NCI-H146 treated with DMSO at 0.1 percent for 48 hours (cell line): Measurements from ENCODE around the gene PPFIA4.
"Not testable (repeated sequence)": the region's sequence is repeated elsewhere in the genome, so short reads cannot be mapped to it uniquely, and the experiment has no call there.

Experiments used
- DNase-seq: peaks from one replicate; lab custom pipeline; 2025; ENCODE audit not compliant: unreplicated experiment; lab: John Stamatoyannopoulos, UW

Gene PPFIA4

DNA sequence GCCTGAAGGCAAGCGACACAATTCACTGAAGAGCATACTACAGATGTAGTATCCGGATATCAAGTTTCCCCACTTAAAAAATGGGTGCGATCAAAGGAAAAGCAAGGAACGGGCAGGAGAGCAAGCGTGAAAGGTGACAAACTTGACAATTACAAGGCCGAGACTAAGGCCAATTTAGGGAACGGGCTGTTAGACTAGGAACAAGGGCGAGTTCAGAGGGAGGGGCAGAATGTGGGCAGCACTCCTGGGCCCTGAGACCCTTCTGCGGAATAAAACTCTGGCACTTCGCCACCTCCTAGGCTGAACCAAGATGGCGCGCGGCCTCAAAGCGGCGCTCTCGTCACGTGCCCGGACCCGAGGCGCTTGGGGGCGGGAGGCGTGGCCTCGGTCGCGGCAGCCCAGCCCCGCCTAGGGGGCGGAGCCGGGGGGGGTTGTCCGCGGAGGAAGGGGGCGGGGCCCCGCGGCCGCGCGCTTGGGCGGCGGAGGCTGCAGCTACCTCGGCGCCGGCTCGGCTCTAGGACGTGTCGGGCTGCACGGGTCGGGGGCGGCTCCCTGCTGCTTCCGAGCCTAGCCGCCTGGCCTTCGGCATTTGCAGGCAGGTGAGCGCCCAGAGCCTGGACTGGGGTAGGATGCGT, at the start of gene PPFIA4:
PPFIA4 (plus strand) TSS at position 461 of the 635 bp plus-strand sequence. CDS start 12,518 bp downstream, outside the sequence.
- DNase-seq, result peak; percentile 80

DNA sequence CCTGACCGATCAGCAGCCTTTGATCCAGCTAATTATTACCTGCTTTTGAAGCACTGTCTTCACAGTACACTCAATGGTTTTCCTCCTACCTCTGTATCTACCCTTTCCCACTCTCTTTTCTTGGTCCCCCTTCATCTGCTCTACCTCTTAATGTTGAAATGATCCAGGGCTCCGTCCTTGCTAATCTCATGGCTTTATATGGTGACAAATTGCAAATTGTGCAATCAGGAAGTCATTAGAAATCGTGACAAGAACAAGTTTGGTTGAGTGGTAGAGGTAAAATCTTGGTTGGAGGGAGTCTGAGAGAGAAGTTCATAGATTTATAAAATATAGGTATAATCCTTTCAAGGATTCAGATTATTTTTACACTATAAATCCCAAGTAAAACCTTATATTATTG, 49.7 kb upstream of the PPFIA4 start:
- DNase-seq, result no peak

DNA sequence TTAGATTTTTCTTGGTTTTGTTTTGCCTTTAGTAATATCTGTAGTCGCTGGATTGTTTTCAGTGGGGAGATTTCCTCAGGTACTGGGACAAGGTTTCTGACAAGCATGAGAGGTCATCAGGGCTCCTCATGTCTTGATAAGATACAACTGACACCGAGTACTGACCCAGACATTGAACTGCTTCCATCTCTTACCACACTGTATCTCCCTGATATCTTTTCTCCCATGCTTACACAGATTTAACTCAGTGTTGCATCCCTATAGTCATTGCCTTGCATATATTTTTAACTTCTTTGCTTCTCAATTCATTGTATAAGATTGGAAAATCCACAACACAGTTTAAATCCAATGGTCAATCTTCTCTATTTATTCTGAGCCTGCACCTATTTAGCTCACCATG, 46.8 kb upstream of the PPFIA4 start:
- no peak for DNase-seq

DNA sequence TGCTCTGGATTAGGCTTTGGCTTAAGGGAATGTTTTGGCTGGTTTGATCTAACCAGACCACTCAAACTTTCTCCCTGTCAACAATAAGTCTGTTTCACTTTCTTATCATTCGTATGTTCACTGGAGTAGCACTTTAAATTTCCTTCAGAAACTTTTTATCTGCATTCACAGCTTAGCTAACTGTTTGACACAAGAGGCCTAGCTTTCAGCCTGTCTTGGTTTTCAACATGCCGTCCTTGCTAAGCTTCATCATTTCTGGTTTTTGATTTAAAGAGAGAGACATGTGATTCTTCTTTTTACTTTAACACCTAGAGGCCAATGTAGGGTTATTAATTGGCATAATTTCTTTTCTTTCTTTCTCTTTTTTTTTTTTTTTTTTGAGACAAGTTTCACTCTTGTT, 44.4 kb upstream of the PPFIA4 start:
- DNase-seq, result no peak

DNA sequence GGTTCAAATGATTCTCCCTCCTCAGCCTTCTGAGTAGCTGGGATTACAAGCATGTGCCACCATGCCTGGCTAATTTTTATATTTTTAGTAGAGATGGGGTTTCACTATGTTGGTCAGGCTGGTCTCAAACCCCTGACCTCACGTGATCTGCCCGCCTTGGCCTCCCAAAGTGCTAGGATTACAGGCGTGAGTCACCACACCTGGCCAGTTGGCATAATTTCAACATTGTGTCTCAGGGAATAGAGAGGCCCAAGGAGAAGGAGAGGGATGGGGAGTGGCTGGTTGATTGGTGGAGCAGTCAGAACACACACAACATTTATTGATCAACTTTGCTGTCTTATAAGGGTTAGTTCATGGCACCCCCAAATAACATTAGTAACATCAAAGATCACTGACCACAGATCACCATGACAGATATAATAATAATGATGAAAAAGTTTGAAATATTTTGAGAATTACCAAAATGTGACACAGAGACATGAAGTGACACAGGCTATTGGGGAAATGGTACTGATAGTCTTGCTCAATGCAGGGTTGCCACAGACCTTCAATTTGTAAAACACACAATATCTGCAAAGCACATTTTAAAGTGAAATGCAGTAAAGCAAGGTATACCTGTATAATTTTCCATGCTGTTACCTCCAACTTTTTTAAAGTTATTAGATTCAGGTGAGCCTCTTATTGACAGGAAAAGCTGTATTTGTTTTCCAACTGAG, 43.4 kb upstream of the PPFIA4 start:
- DNase-seq, result no peak

DNA sequence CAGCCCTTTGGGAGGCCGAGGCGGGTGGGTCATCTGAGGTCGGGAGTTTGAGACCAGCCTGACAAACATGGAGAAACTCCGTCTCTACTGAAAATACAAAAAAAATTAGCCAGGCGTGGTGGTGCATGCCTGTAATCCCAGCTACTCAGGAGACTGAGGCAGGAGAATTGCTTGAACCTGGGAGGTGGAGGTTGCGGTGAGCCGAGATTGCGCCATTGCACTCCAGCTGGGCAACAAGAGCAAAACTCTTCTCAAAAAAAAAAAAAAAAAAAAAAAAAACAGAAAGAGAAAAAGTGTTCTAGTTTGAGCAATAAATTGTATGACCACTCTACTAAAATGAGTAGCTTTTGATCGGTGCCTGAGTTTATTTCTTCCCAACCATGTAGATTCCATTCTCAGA, 40.2 kb upstream of the PPFIA4 start:
- not testable (repeated sequence) for DNase-seq

DNA sequence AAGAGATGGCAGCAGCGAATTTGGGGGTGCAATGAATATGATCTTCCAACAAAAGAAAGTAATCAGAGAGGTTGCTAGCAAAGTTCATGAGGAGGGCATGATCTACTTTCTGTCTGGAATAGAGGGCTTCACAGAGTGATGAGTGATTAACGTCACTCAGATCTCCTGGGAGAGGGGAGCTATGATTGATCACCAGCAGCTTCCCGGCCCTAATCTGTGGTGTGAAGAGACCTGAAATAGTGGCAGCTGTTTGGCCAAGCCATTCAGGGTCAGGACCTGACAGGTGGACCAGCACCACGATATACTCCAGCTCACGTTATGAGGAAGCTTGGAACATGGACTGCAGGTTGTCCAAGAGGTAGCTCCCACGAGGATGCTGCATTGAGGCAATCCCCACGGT, 39.0 kb upstream of the PPFIA4 start:
- DNase-seq, result no peak

DNA sequence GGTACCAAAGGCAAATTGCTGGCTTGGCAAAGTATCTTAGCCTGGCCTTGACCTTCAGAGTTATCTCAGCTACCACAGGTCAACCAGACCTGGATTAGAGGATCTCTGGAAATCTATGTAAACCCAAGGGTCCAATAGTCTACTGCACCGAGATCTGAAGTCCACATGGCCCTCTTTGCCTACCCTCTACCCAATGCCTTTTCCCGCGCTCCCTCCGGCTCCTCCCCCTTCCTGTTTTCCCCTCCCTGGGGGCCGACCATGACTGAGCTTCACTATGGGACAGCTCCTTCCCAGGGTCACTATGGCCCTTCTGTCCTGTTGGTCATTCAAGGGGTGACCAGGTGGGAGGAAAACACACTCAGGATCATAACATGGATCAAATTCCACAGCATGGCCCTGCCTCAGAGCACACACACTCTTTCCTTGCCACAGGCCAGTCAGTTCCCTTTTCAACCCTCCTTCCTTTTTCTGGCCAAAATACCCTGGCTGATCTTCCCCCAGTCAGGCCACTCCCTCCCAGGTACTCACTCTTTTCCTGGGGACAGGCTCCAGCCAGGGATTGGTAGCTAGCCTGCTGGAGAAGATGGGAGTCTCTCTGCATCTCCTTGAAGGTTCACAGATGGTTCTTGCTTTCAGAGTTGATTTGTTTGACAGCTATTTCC, 38.2 kb upstream of the PPFIA4 start:
- no peak for DNase-seq

DNA sequence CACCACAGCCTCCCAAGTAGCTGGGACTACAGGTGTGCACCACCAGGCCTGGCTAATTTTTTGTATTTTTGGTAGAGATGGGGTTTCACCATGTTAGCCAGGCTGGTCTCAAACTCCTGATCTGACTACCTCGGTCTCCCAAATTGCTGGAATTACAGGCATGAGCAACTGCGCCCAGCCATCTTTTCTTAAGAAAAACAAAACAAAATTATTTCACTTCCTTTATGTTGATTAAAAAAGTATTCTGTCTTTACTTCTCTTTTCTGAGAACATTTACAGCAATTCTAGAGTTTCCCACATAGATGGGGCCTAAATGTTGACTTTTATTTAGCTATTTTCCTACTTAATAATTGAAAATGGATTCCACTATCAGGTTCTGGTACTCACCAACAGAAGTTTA, 36.4 kb upstream of the PPFIA4 start:
- DNase-seq, result no peak

DNA sequence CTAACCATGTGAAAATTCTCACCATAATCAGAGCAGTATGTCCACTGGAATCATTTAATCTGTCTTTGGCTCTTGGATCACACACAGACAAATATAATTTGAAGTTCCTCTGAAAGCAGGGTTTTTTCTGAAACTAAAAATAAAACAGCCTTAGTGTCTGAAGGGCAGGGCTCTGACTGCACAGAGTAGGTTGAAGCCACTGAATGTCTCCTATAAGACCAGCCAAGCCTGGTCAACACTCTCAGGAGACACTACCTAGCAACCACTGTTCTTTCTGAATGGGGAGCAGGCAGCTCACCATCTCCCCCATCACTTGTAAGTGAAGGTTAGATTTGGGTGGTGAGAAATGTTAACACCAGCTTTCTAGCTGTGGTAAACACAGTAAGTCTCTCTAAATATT, 35.2 kb upstream of the PPFIA4 start:
- no peak for DNase-seq

DNA sequence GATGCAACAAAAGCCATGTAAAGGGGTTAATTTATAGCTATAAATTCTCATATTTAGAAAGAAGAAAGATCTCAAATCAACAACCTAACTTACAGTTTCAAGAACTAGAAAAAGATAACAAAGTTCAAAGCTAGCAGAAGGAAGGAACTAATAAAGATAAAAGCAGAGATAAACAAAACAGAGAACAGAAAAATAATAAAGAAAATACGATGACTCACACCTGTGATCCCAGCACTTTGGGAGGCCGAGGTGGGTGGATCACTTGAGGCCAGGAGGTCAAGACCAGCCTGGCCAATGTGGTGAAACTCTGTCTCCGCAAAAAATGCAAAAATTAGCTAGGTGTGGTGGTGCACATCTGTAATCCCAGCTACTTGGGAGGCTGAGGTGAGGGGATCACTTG, 31.5 kb upstream of the PPFIA4 start:
- no peak for DNase-seq

DNA sequence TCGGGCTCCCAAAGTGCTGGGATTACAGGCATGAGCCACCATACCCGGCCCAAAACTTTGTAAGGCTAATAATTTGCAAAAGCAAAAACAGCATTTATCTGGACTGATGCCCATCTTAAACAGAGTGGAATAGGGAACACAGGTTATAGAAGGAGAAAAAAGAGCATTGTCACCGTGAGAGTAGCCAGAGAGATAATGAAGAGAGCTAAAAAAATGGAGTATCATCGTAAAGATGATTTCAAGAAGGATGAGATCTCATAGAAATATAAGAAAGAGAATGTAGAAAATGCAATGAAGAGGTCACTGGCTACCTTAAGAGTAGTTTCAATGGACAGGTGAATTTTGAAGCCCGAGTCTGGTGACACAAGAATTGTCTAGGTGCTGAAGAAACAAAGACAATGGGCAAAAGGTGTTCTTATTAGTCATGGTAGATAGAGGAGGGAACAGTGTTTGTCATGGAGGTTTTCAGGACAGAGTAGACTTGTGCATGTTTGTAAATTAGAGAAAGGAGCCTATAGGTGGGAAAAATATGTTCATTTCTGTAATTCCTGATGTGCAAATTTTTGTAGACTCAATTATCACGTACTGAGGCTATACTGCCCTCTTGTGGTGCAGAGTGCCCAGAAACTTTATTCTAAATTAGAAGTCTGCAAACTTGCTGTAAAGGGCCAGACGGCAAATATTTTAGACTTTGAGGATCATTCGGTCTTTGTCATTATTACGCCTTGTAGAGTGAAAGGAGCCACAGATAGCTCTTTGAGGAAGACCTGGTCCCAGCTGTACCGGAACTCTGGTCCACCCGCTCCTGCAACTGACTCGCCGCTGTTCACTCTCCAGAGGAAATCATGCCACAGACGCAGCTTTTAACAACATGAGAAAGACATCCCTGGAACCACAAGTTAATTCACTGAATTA, 27.2 kb upstream of the PPFIA4 start:
- peak; percentile 24 for DNase-seq

DNA sequence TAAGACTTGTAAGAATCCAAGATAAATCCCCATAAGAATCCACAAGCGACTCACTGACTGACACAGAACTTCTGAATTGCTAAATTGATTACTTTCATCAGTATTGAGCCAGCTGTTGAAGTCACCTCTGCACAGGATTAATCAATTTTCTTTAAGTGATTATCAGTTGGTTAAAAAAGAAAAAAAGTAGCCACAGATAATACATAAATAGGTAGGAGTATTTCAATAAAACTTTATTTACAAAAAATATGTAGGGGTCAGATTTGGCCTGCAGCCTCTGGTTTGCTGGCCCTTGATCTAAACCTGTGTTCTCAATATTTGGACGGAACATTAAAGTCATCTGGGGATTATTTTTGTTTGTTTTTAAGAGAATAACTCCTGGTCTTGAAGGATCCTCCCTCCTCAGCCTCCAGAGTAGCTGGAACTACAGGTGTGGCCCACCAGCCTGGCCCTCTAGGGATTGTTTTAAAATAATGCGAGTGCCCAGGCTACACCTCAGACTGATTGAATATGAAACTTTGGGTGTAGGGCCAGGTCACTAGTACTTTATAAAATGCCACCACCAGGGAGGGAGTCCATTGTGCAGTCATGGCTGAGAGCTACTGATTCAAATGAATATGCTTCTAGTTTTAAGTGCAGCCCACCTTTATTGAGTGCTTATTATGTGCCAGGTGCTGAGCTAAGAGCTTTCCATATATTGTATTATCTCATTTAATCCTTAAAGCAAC, 25.9 kb upstream of the PPFIA4 start:
- DNase-seq, result no peak

DNA sequence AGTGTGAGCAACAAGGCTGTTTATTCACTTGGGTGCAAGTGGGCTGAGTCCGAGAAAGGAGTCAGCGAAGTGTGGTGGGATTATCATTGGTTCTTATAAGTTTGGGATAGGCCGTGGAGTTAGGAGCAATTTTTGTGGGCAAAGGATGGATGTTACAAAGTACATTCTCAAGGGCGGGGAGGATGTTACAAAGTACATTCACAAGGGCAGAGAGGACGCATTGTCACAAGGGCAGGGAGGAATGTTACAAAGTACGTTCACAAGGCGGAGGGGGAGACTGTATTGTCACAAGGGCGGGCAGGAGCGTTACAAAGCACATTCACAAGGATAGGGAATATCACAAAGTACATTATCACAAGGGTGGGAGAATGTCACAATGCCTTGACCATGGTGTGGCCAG, 24.3 kb upstream of the PPFIA4 start:
- DNase-seq, result no peak

DNA sequence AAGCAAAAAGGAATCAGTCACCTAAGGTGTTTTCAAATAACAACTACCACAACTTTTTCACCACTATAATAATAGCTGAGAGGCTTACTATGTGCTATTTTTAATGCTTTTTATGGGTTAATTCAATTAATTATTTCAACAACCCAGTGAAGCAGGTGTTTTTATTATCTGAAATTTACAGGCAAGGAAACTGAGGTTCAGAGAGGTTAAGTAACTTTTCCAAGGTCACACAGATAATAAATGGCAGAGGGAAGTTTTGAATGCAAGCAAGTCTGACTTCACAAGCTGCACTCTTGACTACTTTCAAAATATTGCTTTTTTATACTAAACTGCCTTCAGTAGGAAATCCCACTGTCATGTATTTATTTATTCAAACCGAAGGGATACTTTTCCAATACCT, 23.3 kb upstream of the PPFIA4 start:
- no peak for DNase-seq

DNA sequence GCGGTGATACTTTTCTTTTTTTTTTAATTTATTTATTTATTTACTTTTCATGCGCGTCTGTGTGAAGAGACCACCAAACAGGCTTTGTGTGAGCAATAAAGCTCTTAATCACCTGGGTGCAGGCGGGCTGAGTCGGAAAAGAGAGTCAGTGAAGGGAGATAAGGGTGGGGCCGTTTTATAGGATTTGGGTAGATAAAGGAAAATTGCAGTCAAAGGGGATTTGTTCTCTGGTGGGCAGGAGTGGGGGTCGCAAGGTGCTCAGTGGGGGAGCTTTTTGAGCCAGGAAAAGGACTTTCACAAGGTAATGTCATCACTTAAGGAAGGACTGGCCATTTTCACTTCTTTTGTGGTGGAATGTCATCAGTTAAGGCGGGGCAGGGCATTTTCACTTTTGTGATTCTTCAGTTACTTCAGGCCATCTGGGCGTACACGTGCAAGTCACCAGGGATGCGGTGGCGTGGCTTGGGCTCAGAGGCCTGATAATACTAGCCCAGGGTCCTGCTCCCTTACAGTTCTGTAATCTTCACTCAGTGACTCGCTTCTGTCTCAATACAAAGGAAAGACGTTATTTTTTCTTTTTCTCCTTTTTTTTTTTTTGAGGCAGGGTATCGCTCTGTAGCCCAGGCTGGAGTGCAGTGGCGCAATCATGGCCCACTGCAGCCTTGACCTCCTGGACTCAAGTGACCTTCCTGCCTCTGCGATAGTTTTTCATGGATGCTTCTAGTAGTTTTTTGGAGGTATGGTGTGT, 20.7 kb upstream of the PPFIA4 start:
- not testable (repeated sequence) for DNase-seq

DNA sequence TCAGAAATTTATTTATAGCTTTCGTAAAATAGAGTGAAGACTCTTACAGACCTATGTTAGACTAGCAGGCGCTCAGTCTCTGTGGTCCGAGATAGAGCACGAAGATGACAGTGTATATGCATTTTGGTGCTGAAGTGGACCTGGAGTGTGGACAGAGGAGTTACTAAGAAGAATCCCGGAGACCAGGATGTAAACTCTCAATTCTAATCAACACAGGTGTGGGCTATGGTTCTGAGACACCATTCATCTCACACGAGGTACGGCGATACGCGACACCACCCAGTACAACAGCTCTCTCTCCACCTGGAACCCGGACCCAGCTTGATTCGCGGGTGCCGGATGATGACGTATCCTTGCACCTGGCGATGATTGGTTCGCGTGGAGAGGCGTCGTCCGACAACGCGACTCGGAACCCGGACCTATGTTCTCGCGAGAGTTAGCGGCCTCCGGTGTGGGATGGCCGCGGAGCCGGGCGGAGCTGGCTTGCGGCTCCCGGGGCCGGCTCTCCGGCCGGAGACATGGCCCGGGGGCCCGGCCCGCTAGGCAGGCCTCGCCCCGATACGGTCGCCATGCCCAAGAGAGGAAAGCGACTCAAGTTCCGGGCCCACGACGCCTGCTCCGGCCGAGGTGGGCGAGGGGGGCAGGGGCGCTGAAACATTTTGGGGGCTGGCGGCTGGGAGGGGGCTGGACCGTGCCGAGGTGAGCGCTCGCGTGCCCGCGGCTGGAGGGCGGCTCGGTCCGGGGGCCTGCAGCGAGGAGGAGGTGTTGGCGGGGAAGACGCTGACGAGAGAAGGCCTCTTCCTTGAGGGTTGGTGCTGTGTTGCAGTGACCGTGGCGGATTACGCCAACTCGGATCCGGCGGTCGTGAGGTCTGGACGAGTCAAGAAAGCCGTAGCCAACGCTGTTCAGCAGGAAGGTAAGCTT, 19.1 kb upstream of the PPFIA4 start, which contains the start of gene TMEM183A:
TMEM183A (plus strand) TSS at position 427 of the 924 bp plus-strand sequence; CDS start at position 519, 92 bp downstream.
- peak; percentile 88 for DNase-seq

DNA sequence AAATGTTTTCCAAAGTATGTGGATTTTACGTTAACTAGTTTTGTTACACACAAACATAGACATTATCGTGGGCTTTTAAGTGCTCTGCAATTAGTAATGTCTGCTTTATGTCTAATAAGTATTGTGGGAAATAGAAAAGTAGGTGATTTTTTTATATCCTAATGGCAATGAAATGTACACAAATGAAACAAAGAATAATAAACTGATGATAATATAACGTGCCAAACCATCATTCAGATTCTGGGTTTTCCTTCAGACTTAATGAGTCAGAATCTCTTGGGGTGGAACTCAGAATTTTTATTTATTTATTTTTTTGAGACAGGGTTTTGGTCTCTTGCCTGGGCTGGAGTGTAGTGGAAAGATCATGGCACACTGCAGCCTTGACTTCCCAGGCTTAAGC, 17.1 kb upstream of the PPFIA4 start:
- no peak for DNase-seq

DNA sequence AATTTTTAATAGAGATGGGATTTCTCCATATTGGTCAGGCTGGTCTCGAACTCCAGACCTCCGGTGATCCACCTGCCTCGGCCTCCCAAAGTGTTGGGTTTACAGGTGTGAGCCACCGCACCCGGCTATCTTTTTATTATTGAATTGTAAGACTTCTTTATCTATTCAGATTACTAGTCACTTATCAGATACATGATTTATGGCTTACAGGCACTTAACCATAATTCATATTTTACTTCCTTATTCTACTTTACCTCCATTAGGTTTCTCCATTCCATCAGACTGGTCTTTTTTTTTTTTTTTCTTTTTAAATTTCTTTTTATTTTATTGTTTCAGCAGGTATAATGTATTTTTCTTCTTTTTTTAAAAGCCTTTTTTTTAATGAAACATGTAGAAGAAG, 14.7 kb upstream of the PPFIA4 start:
- no peak for DNase-seq
